GM12892 (cell line): Measurements from ENCODE around the gene C1QTNF7.

ENCODE experiments used
- DNase-seq: peaks from one replicate; pipeline ENCODE4 v3.0.0; 2011; ENCODE audit not compliant: insufficient read length
- FAIRE-seq: peaks from 2 replicates; lab custom pipeline; 2011; peaks lifted over from hg19 to GRCh38; lab: Jason Lieb, UNC
- POLR2A ChIP-seq: IDR thresholded peaks from 2 replicates; pipeline ENCODE4 v1.6.1; 2011; ENCODE audit warnings: low read depth, low read length, control low read depth
- POLR2AphosphoS5 ChIP-seq: IDR thresholded peaks from 2 replicates; pipeline ENCODE4 v1.6.1; 2011; ENCODE audit warnings: low read depth, low read length, control low read depth
- TAF1 ChIP-seq: IDR thresholded peaks from 2 replicates; pipeline ENCODE4 v1.6.1; 2011; ENCODE audit warnings: low read depth, mild to moderate bottlenecking, control low read depth, low read length, borderline replicate concordance

C1QTNF7 gene

GRCh38 chr4:15438939-15439524 is 11.2 kb downstream of the C1QTNF7 start:
- DNase-seq (no peak), FAIRE-seq (no peak)
- no peak for TF ChIP-seq POLR2AphosphoS5
- TF ChIP-seq TAF1, result no peak
- TF ChIP-seq POLR2A, result no peak

GRCh38 chr4:15443371-15444160 is 15.7 kb downstream of the C1QTNF7 start:
- TF ChIP-seq POLR2AphosphoS5, result no peak
- no peak for TF ChIP-seq TAF1
- TF ChIP-seq POLR2A, result no peak
- DNase-seq, result no peak
- FAIRE-seq, result no peak

- no peak for FAIRE-seq
- DNase-seq, result no peak
- TF ChIP-seq POLR2AphosphoS5 (no peak), POLR2A (no peak), TAF1 (no peak)
Measured at GRCh38 chr4:15444276-15444675, 16.4 kb downstream of the C1QTNF7 start.

GRCh38 chr4:15444879-15445547 is 17.2 kb downstream of the C1QTNF7 start:
- DNase-seq (no peak), FAIRE-seq (no peak)
- no peak for TF ChIP-seq POLR2AphosphoS5

GRCh38 chr4:15451181-15451865 is 23.5 kb downstream of the C1QTNF7 start:
- no peak for TF ChIP-seq POLR2A
- TF ChIP-seq TAF1, result no peak
- TF ChIP-seq POLR2AphosphoS5, result no peak
- no peak for FAIRE-seq
- DNase-seq, result no peak

- no peak for FAIRE-seq
- no peak for TF ChIP-seq POLR2A
- TF ChIP-seq POLR2AphosphoS5, result no peak
- TF ChIP-seq TAF1, result no peak
- DNase-seq, result no peak
Measured at GRCh38 chr4:15451866-15452765, 24.3 kb downstream of the C1QTNF7 start.

- TF ChIP-seq POLR2AphosphoS5, result no peak
- TF ChIP-seq TAF1, result no peak
- TF ChIP-seq POLR2A, result no peak
- FAIRE-seq (no peak), DNase-seq (no peak)
Measured at GRCh38 chr4:15455290-15455689, 27.5 kb downstream of the C1QTNF7 start.

GRCh38 chr4:15457406-15458201 is 29.8 kb downstream of the C1QTNF7 start:
- FAIRE-seq (no peak), DNase-seq (no peak)
- TF ChIP-seq TAF1 (no peak), POLR2A (no peak), POLR2AphosphoS5 (no peak)

- DNase-seq, result no peak
- no peak for FAIRE-seq
- TF ChIP-seq POLR2AphosphoS5, result no peak
Measured at GRCh38 chr4:15458616-15459015, 30.8 kb downstream of the C1QTNF7 start.

GRCh38 chr4:15459706-15460105 is 31.9 kb downstream of the C1QTNF7 start:
- no peak for TF ChIP-seq POLR2AphosphoS5
- no peak for FAIRE-seq
- no peak for DNase-seq
